GM18499 (cell line): Measurements from ENCODE around the gene MYOZ1.

Experiments used
- ATAC-seq: cut with Tn5 transposase; IDR thresholded peaks from one replicate; pipeline ENCODE4 v1.9.1; 2021; ENCODE audit warnings: moderate number of reproducible peaks; ENCODE audit not compliant: insufficient read depth, unreplicated experiment

Gene MYOZ1

GRCh38 chr10:73609116-73609515, 32.2 kb downstream of the MYOZ1 start:
- ATAC-seq = no peak

DNA sequence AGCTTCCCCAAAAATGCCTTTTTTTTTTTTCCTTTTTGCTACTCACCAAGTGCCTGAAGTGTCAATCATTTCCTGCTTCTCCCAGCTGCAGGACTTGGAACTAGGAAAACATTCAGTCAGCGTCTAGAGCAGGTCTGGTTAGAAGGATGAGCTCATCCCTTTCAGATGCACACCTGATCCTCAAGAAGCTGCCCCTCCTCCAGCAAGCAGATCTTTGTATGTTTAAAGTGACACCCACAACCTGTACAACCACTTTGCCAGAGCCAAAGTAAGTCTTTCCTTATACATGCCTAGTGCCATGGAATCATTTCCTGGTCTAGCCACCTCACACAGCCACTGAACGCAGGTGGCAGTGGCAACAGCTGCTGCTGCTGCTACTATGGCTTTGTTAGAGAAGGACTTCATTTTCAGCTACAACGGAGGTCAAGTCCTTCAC, 39.8 kb downstream of the MYOZ1 start:
- no peak for ATAC-seq

- ATAC-seq = no peak
These were observed 43.9 kb downstream of the MYOZ1 start for GRCh38 chr10:73597346-73597745.

DNA sequence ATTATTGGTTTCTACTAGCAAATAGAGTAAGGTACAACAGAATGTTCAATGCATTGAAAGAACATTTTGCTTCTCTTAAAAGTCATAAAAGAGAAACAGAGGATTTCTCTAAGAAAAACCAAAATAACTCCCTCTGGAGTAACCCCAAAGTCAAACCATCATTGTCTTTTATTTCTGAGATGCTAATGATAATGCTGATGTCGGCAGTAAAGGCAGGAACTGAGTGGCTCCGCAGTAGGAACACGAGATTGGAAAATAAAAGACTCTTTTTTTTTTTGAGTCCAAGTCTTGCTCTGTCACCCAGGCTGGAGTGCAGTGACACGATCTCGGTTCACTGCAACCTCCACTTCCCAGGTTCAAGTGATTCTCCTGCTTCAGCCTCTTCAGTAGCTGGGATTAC, 47.5 kb downstream of the MYOZ1 start:
- no peak for ATAC-seq

GRCh38 chr10:73593110-73593509, 48.2 kb downstream of the MYOZ1 start:
- no peak for ATAC-seq

- no peak for ATAC-seq
These were observed 49.2 kb downstream of the MYOZ1 start for GRCh38 chr10:73591935-73592699.

- no peak for ATAC-seq
These were observed 50.1 kb downstream of the MYOZ1 start, which contains the start of gene USP54 for GRCh38 chr10:73590881-73591799. Gene USP54 (minus strand): TSS chr10:73591342. CDS start chr10:73575658, 15,684 bp downstream.

DNA sequence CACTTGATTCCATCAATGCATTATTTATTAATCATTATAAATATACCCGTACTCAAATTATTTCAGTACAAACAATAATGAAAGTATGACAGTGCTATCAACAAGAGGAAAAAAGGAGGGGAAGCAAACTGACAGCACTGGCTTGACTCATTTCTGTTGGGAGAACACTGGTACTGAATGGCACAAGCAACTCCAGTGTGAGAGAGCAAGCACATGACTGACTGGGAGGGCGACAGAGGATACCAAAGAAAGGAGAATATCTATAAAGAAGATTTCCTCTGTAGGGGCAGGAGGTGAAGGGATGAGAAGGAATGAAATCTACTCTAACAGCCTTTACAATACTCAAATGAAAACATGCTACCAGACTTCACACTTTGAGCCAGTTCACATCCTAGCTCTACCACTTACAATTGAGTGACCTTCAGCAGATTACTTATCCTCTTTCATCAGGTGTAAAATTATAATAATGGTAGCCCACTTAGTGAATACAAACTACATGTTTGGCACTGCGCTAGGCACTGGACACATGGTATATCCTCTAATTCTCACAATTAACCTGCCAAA, 51.6 kb downstream of the MYOZ1 start:
- no peak for ATAC-seq

DNA sequence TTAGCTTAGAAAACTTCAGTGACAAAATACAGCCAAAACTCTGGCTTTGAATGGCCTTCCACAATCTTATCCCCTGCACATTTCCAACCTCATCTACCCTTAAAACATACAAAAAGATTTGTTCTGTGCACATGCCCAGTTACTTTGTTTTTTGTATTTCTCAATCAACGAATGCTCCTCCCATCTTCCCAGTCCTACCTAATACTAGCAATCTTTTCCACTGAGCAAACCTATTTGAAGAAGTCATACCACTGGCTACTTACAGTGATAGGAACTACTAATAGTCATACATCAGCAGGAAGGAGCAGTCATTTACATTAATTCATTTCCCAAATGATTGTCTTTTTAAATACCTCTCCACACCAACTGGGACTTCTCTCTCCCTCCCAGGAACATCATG, 52.6 kb downstream of the MYOZ1 start:
- ATAC-seq = no peak

DNA sequence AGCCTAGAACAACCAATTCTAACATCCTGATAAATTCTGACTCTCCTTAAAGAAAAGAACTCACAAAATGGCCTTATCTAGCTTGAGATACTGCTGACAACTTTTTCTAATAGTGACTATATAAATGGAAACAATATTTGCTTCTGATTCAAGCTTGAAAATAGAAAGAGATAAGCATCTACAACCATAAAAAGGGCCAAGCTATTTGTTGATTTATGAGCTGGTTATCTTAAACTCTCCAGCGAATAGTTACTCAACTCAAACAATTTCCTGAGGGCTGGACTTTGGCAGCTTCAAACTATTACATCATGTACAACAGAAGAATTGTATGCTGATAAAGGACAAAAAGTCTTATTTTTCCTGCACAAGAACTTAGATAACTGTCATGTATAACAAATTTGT, 54.7 kb downstream of the MYOZ1 start:
- no peak for ATAC-seq

- no peak for ATAC-seq
These were observed 55.9 kb downstream of the MYOZ1 start for GRCh38 chr10:73585327-73585726.

DNA sequence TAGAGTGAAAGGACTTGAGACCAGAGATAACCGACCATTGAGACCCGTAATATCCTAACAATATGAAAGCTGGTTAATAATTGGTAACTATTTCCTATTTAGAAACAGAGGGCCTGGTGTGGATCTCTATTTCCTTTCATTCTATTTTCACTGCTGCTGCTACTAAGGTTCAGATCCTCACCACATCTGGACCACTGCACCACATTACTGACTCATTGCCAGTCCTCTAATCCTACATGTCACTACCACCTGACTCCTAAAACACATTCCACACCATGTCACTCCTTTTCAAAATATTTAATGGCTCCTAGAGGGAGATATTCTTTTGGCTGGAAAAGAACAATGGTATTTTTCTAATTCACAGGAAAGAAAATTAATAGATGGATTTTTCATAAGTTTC, 56.5 kb downstream of the MYOZ1 start:
- no peak for ATAC-seq

GRCh38 chr10:73581918-73582317, 59.4 kb downstream of the MYOZ1 start:
- no peak for ATAC-seq
